HEK293 (cell line): ENCODE data around the gene STRA8.

Experiments
- CTCF ChIA-PET: fragments of 350-600 bp; formaldehyde crosslinking; extraction: SDS; loops from one replicate; lab custom pipeline; 2021; ENCODE audit warnings: antibody characterized with exemption; lab: Yijun Ruan, JAX
- POLR2A ChIA-PET: fragments of 300-600 bp; formaldehyde crosslinking; extraction: SDS; loops from one replicate; lab custom pipeline; 2020; ENCODE audit warnings: antibody characterized with exemption, inconsistent platforms; lab: Yijun Ruan, JAX
- H3K27ac ChIP-seq: fragments of 200-500 bp; sonication (Bioruptor generic); 2 replicates; pipeline ENCODE4 v1.5.1; 2014; ENCODE audit warnings: low read depth, low read length, control low read depth, inconsistent platforms; ENCODE audit errors: extremely low read depth
- H3K36me3 ChIP-seq, 2 experiments: fragments of 200-500 bp in 1 of 2; sonication (Bioruptor generic) in 1 of 2; 1 replicate in 1 of 2; 2 replicates in 1 of 2; pipeline ENCODE4 v1.5.1; 2014 to 2017; ENCODE audit warnings: inconsistent platforms in 2 of 2, low read length in 2 of 2; ENCODE audit not compliant: control insufficient read depth in 2 of 2, insufficient read depth in 1 of 2
- H3K4me1 ChIP-seq: fragments of 200-500 bp; sonication (Bioruptor generic); 2 replicates; pipeline ENCODE4 v1.5.1; 2014; ENCODE audit warnings: mild to moderate bottlenecking, low read length, inconsistent platforms; ENCODE audit not compliant: control insufficient read depth, insufficient read depth
- H3K4me3 ChIP-seq: 2 replicates; pipeline ENCODE4 v1.5.1; 2011; ENCODE audit warnings: low read depth, mild to moderate bottlenecking, control low read depth, low read length, moderate library complexity
- H3K9me3 ChIP-seq: fragments of 200-500 bp; sonication (Bioruptor generic); 2 replicates; pipeline ENCODE4 v1.5.1; 2014; ENCODE audit warnings: low read depth, low read length, inconsistent platforms; ENCODE audit not compliant: control insufficient read depth, insufficient read depth
- HOXA7 ChIP-seq: sonication (generic); formaldehyde crosslinking; IDR thresholded peaks from 2 replicates; pipeline ENCODE4 v1.8.1; 2022; ENCODE audit warnings: missing genetic modification reagents, borderline replicate concordance
- KLF7 ChIP-seq: fragments of 450-650 bp; formaldehyde crosslinking; IDR thresholded peaks from 2 replicates; pipeline ENCODE4 v1.5.1; 2016; ENCODE audit warnings: missing biosample characterization, missing genetic modification characterization, borderline replicate concordance
- KLF9 ChIP-seq: fragments of 450-650 bp; formaldehyde crosslinking; IDR thresholded peaks from 2 replicates; pipeline ENCODE4 v1.5.1; 2016; ENCODE audit warnings: missing biosample characterization, missing genetic modification characterization, low read depth
- OVOL3 ChIP-seq: fragments of 450-650 bp; formaldehyde crosslinking; IDR thresholded peaks from 2 replicates; pipeline ENCODE4 v1.5.1; 2016; ENCODE audit warnings: missing biosample characterization, missing genetic modification characterization
- SCRT2 ChIP-seq: fragments of 450-650 bp; formaldehyde crosslinking; IDR thresholded peaks from 2 replicates; pipeline ENCODE4 v1.5.1; 2016; ENCODE audit warnings: missing biosample characterization, missing genetic modification characterization
- TSHZ1 ChIP-seq: fragments of 450-650 bp; formaldehyde crosslinking; IDR thresholded peaks from 2 replicates; pipeline ENCODE4 v1.5.1; 2016; ENCODE audit warnings: missing biosample characterization, missing genetic modification characterization, borderline replicate concordance
- ZBTB6 ChIP-seq: fragments of 450-650 bp; formaldehyde crosslinking; IDR thresholded peaks from 2 replicates; pipeline ENCODE4 v1.5.1; 2017; ENCODE audit warnings: missing biosample characterization, missing genetic modification characterization
- ZNF112 ChIP-seq: fragments of 450-650 bp; formaldehyde crosslinking; IDR thresholded peaks from 2 replicates; pipeline ENCODE4 v1.5.0; 2017; ENCODE audit warnings: missing biosample characterization, missing genetic modification characterization
- ZNF138 ChIP-seq: fragments of 450-650 bp; formaldehyde crosslinking; IDR thresholded peaks from 2 replicates; pipeline ENCODE4 v1.5.1; 2016; ENCODE audit warnings: missing biosample characterization, missing genetic modification characterization, borderline replicate concordance
- ZNF354C ChIP-seq: fragments of 450-650 bp; formaldehyde crosslinking; IDR thresholded peaks from 2 replicates; pipeline ENCODE4 v1.5.1; 2016; ENCODE audit warnings: missing biosample characterization, missing genetic modification characterization, low read depth, borderline replicate concordance
- ZNF416 ChIP-seq: fragments of 450-650 bp; formaldehyde crosslinking; IDR thresholded peaks from 2 replicates; pipeline ENCODE4 v1.5.1; 2016; ENCODE audit warnings: missing biosample characterization, missing genetic modification characterization
- ZNF473 ChIP-seq: fragments of 450-650 bp; formaldehyde crosslinking; IDR thresholded peaks from 2 replicates; pipeline ENCODE4 v1.5.1; 2017; ENCODE audit warnings: missing biosample characterization, missing genetic modification characterization
- ZNF544 ChIP-seq: fragments of 450-650 bp; formaldehyde crosslinking; IDR thresholded peaks from 2 replicates; pipeline ENCODE4 v1.5.0; 2017; ENCODE audit warnings: missing biosample characterization, missing genetic modification characterization
- ZNF548 ChIP-seq: fragments of 450-650 bp; formaldehyde crosslinking; IDR thresholded peaks from 2 replicates; pipeline ENCODE4 v1.5.1; 2016; ENCODE audit warnings: missing biosample characterization, missing genetic modification characterization
- ZNF549 ChIP-seq: fragments of 450-650 bp; IDR thresholded peaks from 2 replicates; pipeline ENCODE4 v1.5.1; 2018; ENCODE audit warnings: missing biosample characterization, missing genetic modification characterization, mild to moderate bottlenecking, inconsistent platforms, moderate library complexity
- ZNF561 ChIP-seq: fragments of 450-650 bp; IDR thresholded peaks from 2 replicates; pipeline ENCODE4 v1.5.1; 2018; ENCODE audit warnings: missing biosample characterization, missing genetic modification characterization, borderline replicate concordance
- ZNF571 ChIP-seq: fragments of 450-650 bp; formaldehyde crosslinking; IDR thresholded peaks from 2 replicates; pipeline ENCODE4 v1.5.0; 2017; ENCODE audit warnings: missing biosample characterization, missing genetic modification characterization
- ZNF621 ChIP-seq: fragments of 450-650 bp; formaldehyde crosslinking; IDR thresholded peaks from 2 replicates; pipeline ENCODE4 v1.5.1; 2017; ENCODE audit warnings: missing biosample characterization, missing genetic modification characterization
- ZNF624 ChIP-seq: fragments of 450-650 bp; formaldehyde crosslinking; IDR thresholded peaks from 2 replicates; pipeline ENCODE4 v1.5.1; 2017; ENCODE audit warnings: missing biosample characterization, missing genetic modification characterization
- ZNF658 ChIP-seq: fragments of 450-650 bp; formaldehyde crosslinking; IDR thresholded peaks from 2 replicates; pipeline ENCODE4; 2016; ENCODE audit warnings: missing biosample characterization, missing genetic modification characterization
- ZNF707 ChIP-seq: fragments of 450-650 bp; formaldehyde crosslinking; IDR thresholded peaks from 2 replicates; pipeline ENCODE4 v1.5.1; 2016; ENCODE audit warnings: missing biosample characterization, missing genetic modification characterization
- ZNF76 ChIP-seq: fragments of 450-650 bp; formaldehyde crosslinking; IDR thresholded peaks from 2 replicates; pipeline ENCODE4; 2016; ENCODE audit warnings: low read depth, missing biosample characterization, missing genetic modification characterization, borderline replicate concordance
- TF ChIP-seq, protein P1 (sequence below): fragments of 450-650 bp; IDR thresholded peaks from 2 replicates; pipeline ENCODE4 v1.5.1; 2018; ENCODE audit warnings: missing biosample characterization, missing genetic modification characterization
- TF ChIP-seq, protein P2 (sequence below): fragments of 450-650 bp; formaldehyde crosslinking; conservative IDR thresholded peaks from 2 replicates; pipeline ENCODE4 v1.5.1; 2016; ENCODE audit warnings: low read depth, missing biosample characterization, missing genetic modification characterization

The STRA8 gene

DNA sequence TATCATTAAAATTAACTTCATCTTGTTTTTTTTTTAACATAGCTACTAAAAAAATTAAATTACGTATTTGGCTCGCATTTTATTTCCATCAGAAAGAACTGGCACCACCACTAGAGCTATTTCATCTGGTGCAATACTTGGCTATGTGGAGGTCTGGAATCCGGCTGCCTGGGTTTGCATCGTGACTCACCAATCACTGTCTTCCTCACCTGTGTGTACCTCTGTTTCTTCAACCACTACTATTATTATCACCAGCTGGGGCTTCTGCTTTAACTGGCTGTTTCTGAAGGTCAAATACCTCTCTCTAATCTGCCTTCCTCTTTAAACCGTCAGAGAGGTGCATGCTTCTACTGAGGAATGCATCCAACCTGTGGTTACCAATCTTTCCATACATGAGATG lies 28.8 kb upstream of the STRA8 start:
- no peak for TF ChIP-seq ZNF549 (tag by site-specific recombination)
- no peak for TF ChIP-seq ZNF561 (tag by site-specific recombination)
- no peak for TF ChIP-seq SCRT2
- no peak for TF ChIP-seq ZNF707 (tag by site-specific recombination)
- TF ChIP-seq ZNF571 (tag by site-specific recombination) = no peak
- TF ChIP-seq ZNF544 = no peak
- TF ChIP-seq ZBTB6 (tag by site-specific recombination) = no peak
- TF ChIP-seq ZNF416 (tag by site-specific recombination) = no peak
- TF ChIP-seq ZNF76 (tag by site-specific recombination) = no peak
- TF ChIP-seq, protein P1, sequence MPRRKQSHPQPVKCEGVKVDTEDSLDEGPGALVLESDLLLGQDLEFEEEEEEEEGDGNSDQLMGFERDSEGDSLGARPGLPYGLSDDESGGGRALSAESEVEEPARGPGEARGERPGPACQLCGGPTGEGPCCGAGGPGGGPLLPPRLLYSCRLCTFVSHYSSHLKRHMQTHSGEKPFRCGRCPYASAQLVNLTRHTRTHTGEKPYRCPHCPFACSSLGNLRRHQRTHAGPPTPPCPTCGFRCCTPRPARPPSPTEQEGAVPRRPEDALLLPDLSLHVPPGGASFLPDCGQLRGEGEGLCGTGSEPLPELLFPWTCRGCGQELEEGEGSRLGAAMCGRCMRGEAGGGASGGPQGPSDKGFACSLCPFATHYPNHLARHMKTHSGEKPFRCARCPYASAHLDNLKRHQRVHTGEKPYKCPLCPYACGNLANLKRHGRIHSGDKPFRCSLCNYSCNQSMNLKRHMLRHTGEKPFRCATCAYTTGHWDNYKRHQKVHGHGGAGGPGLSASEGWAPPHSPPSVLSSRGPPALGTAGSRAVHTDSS = no peak
- no peak for TF ChIP-seq ZNF621 (tag by site-specific recombination)
- Histone ChIP-seq H3K4me3 (no peak overlapping the region), H3K9me3 (no peaks in the 10 kb centered on the region), H3K36me3 (peaks cover 0 to 48% of the 10 kb centered on the region in 2 experiments; a peak in 2 of 3 replicates), H3K4me1 (peaks cover 11% of the 10 kb centered on the region), H3K27ac (no peak overlapping the region)
- CTCF ChIA-PET = no interaction called here
- POLR2A ChIA-PET = no interaction called here

DNA sequence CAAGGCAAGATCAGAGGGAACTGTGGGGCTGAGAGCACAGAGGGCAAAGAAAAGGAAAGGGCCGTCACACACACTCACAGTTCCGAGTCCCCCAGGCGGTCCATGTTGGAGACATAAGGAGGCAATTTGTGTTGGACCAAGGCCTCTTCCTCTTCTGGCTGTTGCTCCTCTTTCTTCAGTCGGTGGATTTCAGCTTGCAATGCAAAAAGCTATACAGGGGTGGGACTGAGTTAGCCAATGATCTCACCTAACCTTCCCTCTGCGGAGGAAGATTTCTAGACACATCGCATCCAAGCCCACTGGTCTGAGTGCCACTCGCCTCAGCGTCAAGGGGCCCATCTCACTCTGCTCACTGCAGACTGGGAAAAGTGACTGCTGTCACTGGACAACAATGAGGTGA lies 27.8 kb upstream of the STRA8 start:
- H3K9me3 ChIP-seq = no peaks in the 10 kb centered on the region
- H3K27ac ChIP-seq = no peak overlapping the region
- POLR2A ChIA-PET = no interaction called here
- H3K36me3 ChIP-seq = peaks cover 0 to 45% of the 10 kb centered on the region in 2 experiments; a peak in 2 of 3 replicates
- no peak for TF ChIP-seq ZNF473
- TF ChIP-seq, protein P2, sequence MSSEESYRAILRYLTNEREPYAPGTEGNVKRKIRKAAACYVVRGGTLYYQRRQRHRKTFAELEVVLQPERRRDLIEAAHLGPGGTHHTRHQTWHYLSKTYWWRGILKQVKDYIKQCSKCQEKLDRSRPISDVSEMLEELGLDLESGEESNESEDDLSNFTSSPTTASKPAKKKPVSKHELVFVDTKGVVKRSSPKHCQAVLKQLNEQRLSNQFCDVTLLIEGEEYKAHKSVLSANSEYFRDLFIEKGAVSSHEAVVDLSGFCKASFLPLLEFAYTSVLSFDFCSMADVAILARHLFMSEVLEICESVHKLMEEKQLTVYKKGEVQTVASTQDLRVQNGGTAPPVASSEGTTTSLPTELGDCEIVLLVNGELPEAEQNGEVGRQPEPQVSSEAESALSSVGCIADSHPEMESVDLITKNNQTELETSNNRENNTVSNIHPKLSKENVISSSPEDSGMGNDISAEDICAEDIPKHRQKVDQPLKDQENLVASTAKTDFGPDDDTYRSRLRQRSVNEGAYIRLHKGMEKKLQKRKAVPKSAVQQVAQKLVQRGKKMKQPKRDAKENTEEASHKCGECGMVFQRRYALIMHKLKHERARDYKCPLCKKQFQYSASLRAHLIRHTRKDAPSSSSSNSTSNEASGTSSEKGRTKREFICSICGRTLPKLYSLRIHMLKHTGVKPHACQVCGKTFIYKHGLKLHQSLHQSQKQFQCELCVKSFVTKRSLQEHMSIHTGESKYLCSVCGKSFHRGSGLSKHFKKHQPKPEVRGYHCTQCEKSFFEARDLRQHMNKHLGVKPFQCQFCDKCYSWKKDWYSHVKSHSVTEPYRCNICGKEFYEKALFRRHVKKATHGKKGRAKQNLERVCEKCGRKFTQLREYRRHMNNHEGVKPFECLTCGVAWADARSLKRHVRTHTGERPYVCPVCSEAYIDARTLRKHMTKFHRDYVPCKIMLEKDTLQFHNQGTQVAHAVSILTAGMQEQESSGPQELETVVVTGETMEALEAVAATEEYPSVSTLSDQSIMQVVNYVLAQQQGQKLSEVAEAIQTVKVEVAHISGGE (tag by site-specific recombination) = no peak
- no peak for TF ChIP-seq ZNF138
- TF ChIP-seq KLF7 (tag by site-specific recombination) = no peak
- no peak for TF ChIP-seq ZNF624
- TF ChIP-seq KLF9 (tag by site-specific recombination) = no peak
- no peak overlapping the region for H3K4me3 ChIP-seq
- CTCF ChIA-PET = interaction anchor here (0.7 kb wide), 1 partner anchor 33 kb away, joined by 3 read pairs; no protein-coding TSS in a partner anchor
- peaks cover 10% of the 10 kb centered on the region for H3K4me1 ChIP-seq

GRCh38 chr7:135206941-135207391 lies 26.7 kb upstream of the STRA8 start:
- ChIA-PET POLR2A (no interaction called here), CTCF (interaction anchor here (1.0 kb wide), 1 partner anchor 37 kb away, joined by 3 read pairs; the partner anchor contains the start of gene CYREN)
- H3K4me1 ChIP-seq = peaks cover 7% of the 10 kb centered on the region
- TF ChIP-seq ZNF112 (tag by site-specific recombination) (no peak), TSHZ1 (tag by site-specific recombination) (no peak), SCRT2 (no peak), HOXA7 (CRISPR knock-in tag) (no peak), OVOL3 (tag by site-specific recombination) (no peak), ZNF548 (no peak), ZNF658 (tag by site-specific recombination) (no peak), ZNF354C (tag by site-specific recombination) (no peak)

More at GRCh38 chr7:135206941-135207391, 26.7 kb upstream of the STRA8 start:
- Histone ChIP-seq H3K9me3 (no peaks in the 10 kb centered on the region), H3K36me3 (peaks cover 0 to 45% of the 10 kb centered on the region in 2 experiments; a peak in 2 of 3 replicates), H3K4me3 (no peak overlapping the region), H3K27ac (no peak overlapping the region)
